Measurements from ENCODE around the gene SRP19.

DNA sequence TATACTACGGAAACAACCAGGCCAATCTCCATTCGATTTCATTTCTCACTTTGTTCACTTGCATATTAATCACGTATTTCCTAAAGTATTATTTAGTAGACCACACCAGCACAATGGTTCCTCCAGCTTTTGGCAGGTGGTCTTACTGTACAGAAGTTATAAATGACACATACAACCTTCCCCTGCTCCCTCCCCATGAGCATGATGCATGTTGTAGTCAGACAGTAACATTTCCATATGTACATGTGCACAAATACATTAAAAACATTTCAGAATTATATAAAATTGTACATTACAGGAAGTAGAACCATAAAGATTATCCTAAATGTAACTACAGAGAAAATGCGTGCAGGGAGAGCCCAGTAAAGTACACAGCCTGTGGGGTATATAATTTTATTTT lies 17.0 kb downstream of the SRP19 start:
- TF ChIP-seq, protein P1, sequence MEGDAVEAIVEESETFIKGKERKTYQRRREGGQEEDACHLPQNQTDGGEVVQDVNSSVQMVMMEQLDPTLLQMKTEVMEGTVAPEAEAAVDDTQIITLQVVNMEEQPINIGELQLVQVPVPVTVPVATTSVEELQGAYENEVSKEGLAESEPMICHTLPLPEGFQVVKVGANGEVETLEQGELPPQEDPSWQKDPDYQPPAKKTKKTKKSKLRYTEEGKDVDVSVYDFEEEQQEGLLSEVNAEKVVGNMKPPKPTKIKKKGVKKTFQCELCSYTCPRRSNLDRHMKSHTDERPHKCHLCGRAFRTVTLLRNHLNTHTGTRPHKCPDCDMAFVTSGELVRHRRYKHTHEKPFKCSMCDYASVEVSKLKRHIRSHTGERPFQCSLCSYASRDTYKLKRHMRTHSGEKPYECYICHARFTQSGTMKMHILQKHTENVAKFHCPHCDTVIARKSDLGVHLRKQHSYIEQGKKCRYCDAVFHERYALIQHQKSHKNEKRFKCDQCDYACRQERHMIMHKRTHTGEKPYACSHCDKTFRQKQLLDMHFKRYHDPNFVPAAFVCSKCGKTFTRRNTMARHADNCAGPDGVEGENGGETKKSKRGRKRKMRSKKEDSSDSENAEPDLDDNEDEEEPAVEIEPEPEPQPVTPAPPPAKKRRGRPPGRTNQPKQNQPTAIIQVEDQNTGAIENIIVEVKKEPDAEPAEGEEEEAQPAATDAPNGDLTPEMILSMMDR (conservative IDR thresholded peaks at IDR 0.05) = no peak
- TF ChIP-seq ZFX (IDR thresholded peaks at IDR 0.05) = no peak
